ENCODE data around the gene PICK1.

- TF ChIP-seq CTCF (IDR thresholded peaks at IDR 0.05) (no peak), ZFX (IDR thresholded peaks at IDR 0.05; ENCODE audit: borderline replicate concordance) (no peak)
Measured at GRCh38 chr22:38075961-38076360, 18.8 kb downstream of the PICK1 start.

Measured in 22Rv1 (cell line).